Activated CD4-positive, alpha-beta T cell treated with anti-CD3 and anti-CD28 coated beads, Interleukin-2, amount 10 ng/mL, durations not matched to agents 24 days and 14 days (primary cell): ENCODE measurements around the gene MRPS26. TPM values are rescaled to one million over a fixed set of nuclear protein-coding genes. Genes with fewer than 3 reads are reported as not detected.
"Not testable (repeated sequence)": the region's sequence is repeated elsewhere in the genome, so short reads cannot be mapped to it uniquely, and the experiment has no call there.

Source experiments
- DNase-seq: peaks from one replicate; pipeline ENCODE4 v3.0.0; 2022
- H3K27ac Mint-ChIP-seq: one replicate; pipeline ENCODE4 v1.8.0; 2022; ENCODE audit warnings: mild to moderate bottlenecking, mixed read lengths
- H3K27me3 Mint-ChIP-seq: one replicate; pipeline ENCODE4 v1.8.0; 2022; ENCODE audit warnings: mixed read lengths
- H3K36me3 Mint-ChIP-seq: one replicate; pipeline ENCODE4 v1.8.0; 2022; ENCODE audit warnings: low read depth, mild to moderate bottlenecking, mixed read lengths
- H3K4me1 Mint-ChIP-seq: one replicate; pipeline ENCODE4 v1.8.0; 2021; ENCODE audit warnings: mixed read lengths
- H3K4me3 Mint-ChIP-seq: one replicate; pipeline ENCODE4 v1.8.0; 2022; ENCODE audit warnings: mild to moderate bottlenecking, moderate library complexity, mixed read lengths
- H3K9me3 Mint-ChIP-seq: one replicate; pipeline ENCODE4 v1.8.0; 2021; ENCODE audit warnings: mixed read lengths
- intact Hi-C: fragments of 100-400 bp; cut with micrococcal nuclease; formaldehyde crosslinking; loops from one replicate; pipeline ENCODE4 v1.15.1; 2023
- total RNA-seq: library from RNA; stranded (reverse); gene quantifications from 2 replicates; pipeline ENCODE4 v1.2.3, GENCODE V29; 2022

The MRPS26 gene
- total RNA-seq, 1 donor from 2014 or later, result 130 TPM

DNA sequence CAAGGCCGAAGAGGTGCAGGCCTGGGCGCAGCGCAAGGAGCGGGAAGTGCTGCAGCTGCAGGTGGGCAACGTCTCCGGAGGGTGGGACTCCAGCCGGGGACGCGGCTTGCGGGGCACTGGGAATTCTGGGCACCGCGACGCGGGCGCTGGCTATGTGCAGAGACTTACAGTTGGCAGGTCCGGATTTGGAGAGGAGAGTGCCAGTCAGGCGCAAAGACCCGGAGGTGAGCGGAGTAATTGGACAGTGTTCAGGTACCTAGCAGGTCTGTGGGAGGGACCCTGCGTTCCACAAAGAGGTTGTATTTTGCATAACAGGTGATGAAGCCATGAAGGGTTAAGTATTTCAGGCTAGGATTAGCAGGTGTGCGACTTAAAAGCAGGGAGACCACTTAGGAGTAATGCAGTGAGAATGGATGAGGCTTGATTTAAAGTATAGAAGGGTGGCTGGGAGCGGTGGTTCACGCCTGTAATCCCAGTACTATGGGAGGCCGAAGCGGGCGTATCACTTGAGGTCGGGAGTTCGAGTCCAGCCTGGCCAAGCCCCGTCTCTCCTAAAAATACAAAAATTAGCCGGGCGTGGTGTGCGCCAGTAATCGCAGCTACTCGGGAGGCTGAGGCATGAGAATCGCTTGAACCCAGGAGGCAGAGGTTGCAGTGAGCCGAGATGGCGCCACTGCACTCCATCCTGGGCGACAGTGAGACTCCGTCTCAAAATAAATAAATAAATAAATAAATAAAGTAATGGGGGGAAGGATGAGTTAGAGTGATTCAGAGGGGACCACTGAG, 1.0 kb downstream of the MRPS26 start:
- Mint-ChIP-seq H3K4me3 (peak overlapping the region; percentile 93), H3K27me3 (no peaks in the 10 kb centered on the region), H3K4me1 (peaks cover 16% of the 10 kb centered on the region)

DNA sequence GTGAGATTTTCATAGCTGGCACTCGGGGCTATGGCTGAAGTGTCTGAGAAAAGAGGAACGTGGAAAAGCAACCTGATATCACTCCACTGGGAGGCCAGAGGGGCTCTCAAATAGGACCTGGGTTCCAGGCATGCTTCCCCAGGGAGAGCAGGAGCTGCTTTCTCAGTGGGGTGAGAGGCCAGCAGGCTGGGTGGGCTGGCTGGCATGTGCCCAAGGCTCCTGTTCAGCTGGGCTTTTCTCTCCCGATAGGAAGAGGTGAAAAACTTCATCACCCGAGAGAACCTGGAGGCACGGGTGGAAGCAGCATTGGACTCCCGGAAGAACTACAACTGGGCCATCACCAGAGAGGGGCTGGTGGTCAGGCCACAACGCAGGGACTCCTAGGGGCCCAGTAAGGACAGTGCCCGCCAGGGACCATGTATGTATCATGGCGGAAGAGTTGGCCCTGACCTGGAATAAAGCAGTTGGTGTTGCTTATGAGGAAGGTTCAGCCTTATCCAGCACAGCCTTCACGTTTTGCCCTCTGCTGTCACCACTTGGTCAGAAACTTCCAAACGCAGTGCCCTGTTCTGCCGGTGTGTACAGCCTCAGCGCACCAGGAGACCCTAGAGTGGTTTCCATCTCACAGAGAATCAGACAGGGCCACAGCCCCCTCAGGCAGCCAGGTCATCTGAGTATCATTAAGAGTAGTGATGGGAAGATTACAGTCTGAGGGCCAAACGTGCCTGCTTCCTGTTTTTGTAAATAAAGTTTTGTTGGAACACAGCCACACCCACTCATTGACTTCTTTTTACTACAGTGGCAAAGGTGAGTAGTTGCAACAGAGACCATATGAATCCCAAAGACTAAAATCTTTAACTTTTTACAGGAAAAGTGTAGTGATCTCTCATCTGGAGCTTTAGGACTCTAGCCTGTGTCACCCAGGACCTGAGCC, 1.9 kb downstream of the MRPS26 start:
- intact Hi-C loops, result no loop called here
- Mint-ChIP-seq H3K9me3 (no peaks in the 10 kb centered on the region), H3K36me3 (peaks cover 34% of the 10 kb centered on the region), H3K27me3 (no peaks in the 10 kb centered on the region), H3K27ac (peak overlapping the region; percentile 58), H3K4me1 (peaks cover 16% of the 10 kb centered on the region), H3K4me3 (peak overlapping the region; percentile 93)
- peak; percentile 57 for DNase-seq

More for the DNA sequence above, 1.0 kb downstream of the MRPS26 start:
- H3K36me3 Mint-ChIP-seq, result peaks cover 35% of the 10 kb centered on the region
- DNase-seq, result no peak
- H3K9me3 Mint-ChIP-seq, result no peaks in the 10 kb centered on the region
- intact Hi-C loops, result loop anchor here (1.0 kb wide), 1 partner anchor 33 kb away; no protein-coding TSS in a partner anchor
- H3K27ac Mint-ChIP-seq, result peak overlapping the region; percentile 67

- no peak overlapping the region for H3K27ac Mint-ChIP-seq
- intact Hi-C loops, result loop anchor here (5.0 kb wide), 2 partner anchors 106 to 266 kb away; partner anchors contain the start of genes FASTKD5 and UBOX5
- peaks cover 9% of the 10 kb centered on the region for H3K4me1 Mint-ChIP-seq
- no peaks in the 10 kb centered on the region for H3K9me3 Mint-ChIP-seq
- no peak for DNase-seq
- H3K36me3 Mint-ChIP-seq, result peaks cover 26% of the 10 kb centered on the region
- H3K4me3 Mint-ChIP-seq, result no peak overlapping the region
- no peaks in the 10 kb centered on the region for H3K27me3 Mint-ChIP-seq
Observed at GRCh38 chr20:3051385-3052019, 5.7 kb downstream of the MRPS26 start.

- no peaks in the 10 kb centered on the region for H3K9me3 Mint-ChIP-seq
- H3K27me3 Mint-ChIP-seq, result no peaks in the 10 kb centered on the region
- H3K4me3 Mint-ChIP-seq, result no peak overlapping the region
- no peak overlapping the region for H3K27ac Mint-ChIP-seq
- peaks cover 2% of the 10 kb centered on the region for H3K4me1 Mint-ChIP-seq
- DNase-seq, result no peak
- H3K36me3 Mint-ChIP-seq, result peaks cover 1% of the 10 kb centered on the region
- intact Hi-C loops, result no loop called here
Observed at GRCh38 chr20:3059489-3059888, 13.6 kb downstream of the MRPS26 start.

- H3K4me3 Mint-ChIP-seq, H3K9me3 Mint-ChIP-seq, H3K36me3 Mint-ChIP-seq: not testable (repeated sequence)
Observed at GRCh38 chr20:3064119-3064518, 18.3 kb downstream of the MRPS26 start.

GRCh38 chr20:3067139-3068014, 21.5 kb downstream of the MRPS26 start:
- no peak overlapping the region for H3K4me3 Mint-ChIP-seq
- intact Hi-C loops, result no loop called here
- DNase-seq, result no peak
- H3K4me1 Mint-ChIP-seq, result peaks cover 12% of the 10 kb centered on the region
- peaks cover 9% of the 10 kb centered on the region for H3K36me3 Mint-ChIP-seq
- peaks cover 1% of the 10 kb centered on the region for H3K27me3 Mint-ChIP-seq
- no peaks in the 10 kb centered on the region for H3K9me3 Mint-ChIP-seq
- H3K27ac Mint-ChIP-seq, result no peak overlapping the region

More at GRCh38 chr20:3064119-3064518, 18.3 kb downstream of the MRPS26 start:
- H3K27me3 Mint-ChIP-seq, DNase-seq, H3K27ac Mint-ChIP-seq, H3K4me1 Mint-ChIP-seq, intact Hi-C loops: not testable (repeated sequence)

DNA sequence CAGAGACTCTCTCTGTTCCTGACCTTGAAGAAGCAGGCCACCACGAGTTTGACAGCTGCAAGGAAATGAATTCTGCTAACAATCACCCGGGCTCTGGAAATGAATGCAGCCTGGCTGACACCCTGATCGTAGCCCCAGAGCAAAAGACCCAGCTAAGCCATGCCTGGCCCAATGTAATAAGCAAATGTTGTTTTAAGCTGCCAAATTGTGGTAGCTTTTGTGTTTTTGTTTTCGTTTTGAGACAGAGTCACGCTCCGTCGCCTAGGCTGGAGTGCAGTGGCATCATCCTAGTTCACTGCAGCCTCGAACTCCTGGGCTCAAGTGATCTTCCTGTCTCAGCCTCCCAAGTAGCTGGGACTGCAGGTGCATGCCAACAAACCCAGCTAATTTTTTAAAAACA, 22.2 kb downstream of the MRPS26 start:
- intact Hi-C loops, result no loop called here
- Mint-ChIP-seq H3K4me1 (peaks cover 16% of the 10 kb centered on the region), H3K27ac (no peak overlapping the region), H3K27me3 (peaks cover 1% of the 10 kb centered on the region), H3K36me3 (peaks cover 9% of the 10 kb centered on the region), H3K9me3 (no peaks in the 10 kb centered on the region), H3K4me3 (no peak overlapping the region)
- DNase-seq, result no peak

GRCh38 chr20:3068986-3069900, 23.4 kb downstream of the MRPS26 start:
- Mint-ChIP-seq H3K36me3 (peaks cover 9% of the 10 kb centered on the region), H3K27ac (no peak overlapping the region), H3K4me1 (peaks cover 18% of the 10 kb centered on the region), H3K9me3 (no peaks in the 10 kb centered on the region), H3K27me3 (peaks cover 1% of the 10 kb centered on the region), H3K4me3 (no peak overlapping the region)
- intact Hi-C loops, result no loop called here
- peak; percentile 73 for DNase-seq

- peaks cover 4% of the 10 kb centered on the region for H3K36me3 Mint-ChIP-seq
- H3K27me3 Mint-ChIP-seq, result peaks cover 4% of the 10 kb centered on the region
- peak overlapping the region; percentile 21 for H3K27ac Mint-ChIP-seq
- no peaks in the 10 kb centered on the region for H3K9me3 Mint-ChIP-seq
- H3K4me1 Mint-ChIP-seq, result peaks cover 22% of the 10 kb centered on the region
- no peak for DNase-seq
- peak overlapping the region; percentile 73 for H3K4me3 Mint-ChIP-seq
- intact Hi-C loops, result no loop called here
Observed at GRCh38 chr20:3070725-3071124, 24.9 kb downstream of the MRPS26 start.

DNA sequence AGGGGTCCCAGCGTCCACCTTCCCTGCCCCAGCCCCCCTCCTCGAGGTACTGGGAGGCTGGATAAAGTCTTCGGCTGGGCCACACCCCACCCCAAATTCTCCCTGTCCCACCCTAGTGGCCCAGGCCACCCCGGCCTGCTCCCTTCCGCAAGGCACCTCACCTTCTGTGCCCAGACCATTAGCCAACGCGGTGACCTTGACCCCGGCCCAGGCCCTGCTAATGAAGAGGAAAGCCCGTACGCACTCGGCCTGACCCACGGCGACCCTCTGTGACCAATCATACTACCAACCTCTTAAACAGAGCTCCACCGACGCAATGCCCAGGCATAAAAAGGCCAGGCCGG, 25.4 kb downstream of the MRPS26 start:
- H3K27me3 Mint-ChIP-seq, result peaks cover 4% of the 10 kb centered on the region
- no peak overlapping the region for H3K27ac Mint-ChIP-seq
- no peaks in the 10 kb centered on the region for H3K9me3 Mint-ChIP-seq
- peaks cover 22% of the 10 kb centered on the region for H3K4me1 Mint-ChIP-seq
- peak overlapping the region; percentile 73 for H3K4me3 Mint-ChIP-seq
- DNase-seq, result no peak
- H3K36me3 Mint-ChIP-seq, result peaks cover 4% of the 10 kb centered on the region
- intact Hi-C loops, result no loop called here

DNA sequence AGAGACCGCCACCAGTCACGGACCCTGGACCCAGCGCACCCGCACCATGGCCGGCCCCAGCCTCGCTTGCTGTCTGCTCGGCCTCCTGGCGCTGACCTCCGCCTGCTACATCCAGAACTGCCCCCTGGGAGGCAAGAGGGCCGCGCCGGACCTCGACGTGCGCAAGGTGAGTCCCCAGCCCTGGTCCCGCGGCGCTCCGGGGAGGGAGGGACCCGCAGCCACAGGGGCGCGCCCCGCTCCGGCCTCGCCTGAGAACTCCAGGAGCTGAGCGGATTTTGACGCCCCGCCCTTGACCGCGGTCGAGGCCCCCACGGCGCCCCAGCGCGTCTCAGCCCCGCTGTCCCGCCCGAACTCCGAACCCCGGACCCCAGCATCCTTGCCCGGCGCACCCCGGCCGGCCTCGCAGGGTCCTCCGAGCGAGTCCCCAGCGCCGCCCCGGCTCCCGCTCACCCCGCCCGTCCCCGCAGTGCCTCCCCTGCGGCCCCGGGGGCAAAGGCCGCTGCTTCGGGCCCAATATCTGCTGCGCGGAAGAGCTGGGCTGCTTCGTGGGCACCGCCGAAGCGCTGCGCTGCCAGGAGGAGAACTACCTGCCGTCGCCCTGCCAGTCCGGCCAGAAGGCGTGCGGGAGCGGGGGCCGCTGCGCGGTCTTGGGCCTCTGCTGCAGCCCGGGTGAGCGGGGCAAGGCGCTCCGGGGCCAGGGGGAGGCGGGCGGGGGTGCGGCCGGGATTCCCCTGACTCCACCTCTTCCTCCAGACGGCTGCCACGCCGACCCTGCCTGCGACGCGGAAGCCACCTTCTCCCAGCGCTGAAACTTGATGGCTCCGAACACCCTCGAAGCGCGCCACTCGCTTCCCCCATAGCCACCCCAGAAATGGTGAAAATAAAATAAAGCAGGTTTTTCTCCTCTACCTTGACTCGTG, 26.0 kb downstream of the MRPS26 start, which contains the start of gene OXT:
TSS of gene OXT (plus strand) at position 11 of the 920 bp plus-strand sequence. CDS start at position 47, 36 bp downstream.
- DNase-seq, result peak; percentile 88
- peaks cover 24% of the 10 kb centered on the region for H3K4me1 Mint-ChIP-seq
- no peaks in the 10 kb centered on the region for H3K9me3 Mint-ChIP-seq
- peaks cover 4% of the 10 kb centered on the region for H3K36me3 Mint-ChIP-seq
- intact Hi-C loops, result no loop called here
- peak within 1 kb of the TSS; percentile 68 for H3K27ac Mint-ChIP-seq
- peak within 1 kb of the TSS; percentile 73 for H3K4me3 Mint-ChIP-seq
- peaks cover 4% of the 10 kb centered on the region for H3K27me3 Mint-ChIP-seq
